CD4-positive, alpha-beta T cell treated with Interleukin-4 for 4 hours (primary cell): ENCODE measurements around the gene SNORC.

ENCODE experiments used
- DNase-seq: peaks from one replicate; pipeline ENCODE4 v3.0.0-alpha.2; 2020

Gene SNORC

GRCh38 chr2:232870766-232871371 lies 805 bp downstream of the SNORC start:
- DNase-seq, result no peak

- DNase-seq, result no peak
Observed at GRCh38 chr2:232871418-232871834, 1.4 kb downstream of the SNORC start.

GRCh38 chr2:232871835-232872736 lies 2.0 kb downstream of the SNORC start:
- DNase-seq, result no peak

DNA sequence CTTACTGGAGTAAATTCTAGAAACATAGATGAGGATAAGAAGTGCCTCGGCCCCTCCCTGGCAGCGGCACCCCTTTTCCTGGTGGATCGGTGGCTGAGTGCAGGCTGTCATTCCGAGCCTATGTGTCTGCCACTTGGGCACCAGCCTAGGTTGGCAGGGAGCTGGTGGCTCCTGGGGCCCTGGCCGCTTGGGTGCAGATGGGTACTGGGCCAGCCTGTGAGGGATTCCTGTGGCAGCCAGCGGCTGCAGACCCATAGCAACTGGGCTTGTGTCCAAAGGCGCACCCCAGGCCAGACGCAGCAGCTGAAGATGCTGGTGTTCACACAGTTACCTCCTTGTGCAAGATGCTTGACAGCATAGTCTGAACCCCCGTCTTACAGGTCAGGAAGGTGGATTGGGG lies 2.8 kb downstream of the SNORC start:
- no peak for DNase-seq

DNA sequence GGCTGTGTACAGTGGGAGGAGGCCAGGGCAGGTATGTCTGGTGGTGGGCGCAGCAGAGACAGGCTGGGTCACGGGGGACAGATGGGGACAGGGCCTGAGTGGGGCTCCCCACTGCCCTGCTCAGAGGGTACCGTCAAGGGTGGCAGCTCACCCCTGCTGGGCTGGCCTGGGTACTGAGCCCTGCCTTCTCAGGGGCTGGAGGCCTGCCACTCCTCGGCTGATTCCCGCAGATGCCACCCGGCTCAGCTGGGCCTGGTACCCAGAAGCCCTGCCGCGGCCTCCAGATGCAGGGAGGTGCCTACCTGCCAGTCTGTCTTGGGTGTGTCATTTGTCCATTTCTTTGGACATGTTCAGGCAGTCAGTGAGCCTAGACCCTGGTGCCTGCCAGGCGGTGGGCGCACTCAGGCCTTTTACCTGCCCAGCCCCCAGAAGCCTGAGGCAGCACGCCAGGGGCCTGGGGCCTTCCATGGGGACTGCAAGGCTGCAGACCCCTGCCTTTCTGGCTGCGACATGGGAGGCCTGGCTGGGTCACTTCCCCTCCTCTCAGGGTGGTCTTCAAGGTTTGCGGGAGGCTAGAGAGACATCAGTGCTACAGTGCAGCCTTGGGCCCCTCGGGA lies 3.3 kb downstream of the SNORC start:
- no peak for DNase-seq

DNA sequence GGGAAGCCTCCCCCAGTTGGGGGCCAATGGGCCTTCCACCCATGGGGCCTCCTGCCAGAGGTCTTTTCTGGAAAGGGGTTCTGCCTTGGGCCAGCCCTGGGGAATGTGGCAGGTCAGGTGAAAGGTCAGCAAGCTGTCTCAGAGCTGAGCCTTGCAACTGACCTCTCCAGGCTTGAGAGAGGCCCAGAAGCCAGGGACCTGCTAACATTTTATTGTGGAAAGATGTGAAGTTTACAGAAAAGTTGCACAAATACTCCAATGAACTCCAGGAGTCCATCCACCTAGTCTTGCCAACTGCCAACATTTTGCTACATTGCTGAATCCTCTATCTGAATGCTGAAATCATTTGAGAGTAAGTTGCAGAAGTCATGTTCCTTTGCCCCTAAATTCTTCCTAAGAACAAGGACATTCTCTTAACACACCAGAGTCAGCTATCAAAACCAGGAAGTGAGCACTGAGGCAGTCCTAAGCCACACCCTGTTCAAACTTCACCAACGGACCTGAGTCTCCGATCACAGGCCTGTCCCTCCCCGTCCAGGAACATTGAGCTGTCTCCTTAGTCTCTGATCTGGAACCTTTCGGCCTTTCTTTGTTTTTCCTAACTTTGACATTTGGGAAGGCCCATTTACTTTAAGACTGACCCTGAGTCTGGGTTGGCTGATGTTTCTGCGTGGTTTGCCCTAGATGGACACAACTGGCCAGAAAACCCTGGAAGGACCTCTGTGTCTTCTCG lies 4.0 kb downstream of the SNORC start:
- no peak for DNase-seq

GRCh38 chr2:232874677-232875223 lies 4.7 kb downstream of the SNORC start:
- no peak for DNase-seq

DNA sequence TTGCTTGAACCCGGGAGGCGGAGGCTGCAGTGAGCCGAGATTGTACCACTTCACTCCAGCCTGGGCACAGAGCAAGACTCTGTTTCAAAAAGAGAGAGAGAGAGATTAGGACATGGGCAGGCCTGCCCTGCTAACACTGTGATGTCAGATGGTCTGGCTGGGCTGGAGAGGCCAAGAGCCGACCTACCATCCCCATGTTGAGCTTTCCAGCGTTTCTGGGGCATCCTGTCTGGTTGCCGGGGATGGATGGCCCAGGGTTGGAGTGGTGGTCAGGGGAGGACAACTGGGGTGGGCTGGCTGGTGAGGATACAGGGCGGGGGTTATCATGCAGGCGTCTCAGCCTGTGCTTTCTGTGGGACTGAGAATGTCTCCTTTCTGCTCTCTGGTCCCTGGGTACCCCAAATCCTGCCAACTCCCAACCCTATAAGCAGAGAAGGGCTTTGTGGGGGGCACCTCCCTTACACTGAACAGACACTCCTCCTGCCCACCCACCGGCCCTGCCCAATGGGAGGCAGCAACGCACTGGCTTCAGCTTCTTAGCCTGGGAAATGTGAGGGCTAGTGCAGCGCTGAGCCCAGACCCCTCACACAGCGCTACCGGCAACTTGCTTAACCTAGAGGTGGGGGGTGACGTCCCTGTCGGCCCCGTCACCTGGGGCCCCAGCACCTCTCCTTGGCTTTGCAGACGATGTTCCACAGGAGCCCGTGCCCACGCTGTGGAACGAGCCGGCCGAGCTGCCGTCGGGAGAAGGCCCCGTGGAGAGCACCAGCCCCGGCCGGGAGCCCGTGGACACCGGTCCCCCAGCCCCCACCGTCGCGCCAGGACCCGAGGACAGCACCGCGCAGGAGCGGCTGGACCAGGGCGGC lies 5.4 kb downstream of the SNORC start:
- DNase-seq, result no peak

GRCh38 chr2:232876161-232876977 lies 6.3 kb downstream of the SNORC start:
- peak; percentile 6 for DNase-seq

DNA sequence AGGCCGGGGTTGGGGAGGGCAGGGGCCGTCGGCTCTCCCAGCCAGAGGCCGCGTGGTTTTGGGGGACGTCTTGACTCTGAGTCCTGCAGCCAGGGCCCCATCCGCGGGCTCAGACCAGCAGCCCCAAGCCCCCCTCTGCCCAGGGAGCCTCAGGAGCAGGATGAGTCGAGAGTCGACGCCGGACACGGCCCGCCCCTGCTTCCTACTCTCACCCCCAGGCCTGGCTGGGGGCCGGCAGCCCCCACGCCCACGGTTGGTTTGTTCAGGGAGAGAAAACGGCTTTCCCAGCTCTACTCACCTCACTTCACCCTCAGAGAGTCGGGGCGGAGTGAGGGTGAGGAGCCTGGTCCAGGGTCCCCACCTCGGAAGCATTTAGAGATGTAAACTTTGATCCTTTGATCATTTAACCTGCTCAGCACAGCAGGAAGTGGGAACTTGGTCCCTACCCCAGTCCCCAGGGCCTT lies 6.9 kb downstream of the SNORC start:
- DNase-seq, result no peak

- no peak for DNase-seq
Observed at GRCh38 chr2:232877940-232878511, 8.0 kb downstream of the SNORC start.

GRCh38 chr2:232878855-232879617 lies 9.0 kb downstream of the SNORC start:
- DNase-seq, result no peak

DNA sequence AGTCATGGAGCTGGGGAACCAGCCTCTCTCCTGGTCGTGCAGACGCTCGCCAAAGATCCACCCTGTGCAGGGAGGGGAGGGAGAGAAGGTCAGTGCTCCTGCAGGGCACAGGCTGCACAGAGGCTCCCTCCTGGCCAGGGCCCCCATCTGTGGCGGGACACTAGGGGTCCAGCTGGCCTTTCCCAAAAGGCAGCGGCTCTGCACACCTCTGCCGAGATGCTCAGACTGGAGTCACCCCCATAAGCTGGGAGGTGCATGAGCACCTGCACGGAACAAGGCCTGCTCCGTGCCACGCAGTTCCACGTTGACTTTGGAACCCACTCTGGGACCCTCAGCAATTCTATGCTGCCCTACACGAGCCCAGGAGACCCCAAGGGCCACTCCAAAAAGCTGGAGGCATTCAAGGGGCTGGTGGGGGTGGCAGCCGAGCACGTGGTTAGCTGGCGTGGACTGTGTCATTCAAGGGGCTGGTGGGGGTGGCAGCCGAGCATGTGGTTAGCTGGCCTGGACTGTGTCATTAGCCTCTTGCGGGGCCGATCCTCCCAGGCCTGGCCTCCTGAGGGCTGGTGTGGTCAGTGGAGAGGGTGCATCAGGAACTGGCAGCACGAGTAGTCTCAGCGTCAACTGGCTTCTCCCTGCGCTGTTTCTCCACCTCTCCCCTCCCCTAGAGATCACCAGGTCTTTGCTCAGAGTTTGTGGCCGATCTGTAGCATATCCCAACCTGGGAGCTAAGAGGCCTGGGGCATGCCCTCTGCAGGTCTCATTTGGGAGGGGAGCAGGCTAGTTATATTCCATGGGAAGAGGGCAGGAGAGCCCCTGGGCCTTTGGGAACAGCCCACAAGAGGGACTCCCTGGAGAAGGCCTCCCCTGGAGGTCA lies 9.8 kb downstream of the SNORC start:
- DNase-seq, result no peak

DNA sequence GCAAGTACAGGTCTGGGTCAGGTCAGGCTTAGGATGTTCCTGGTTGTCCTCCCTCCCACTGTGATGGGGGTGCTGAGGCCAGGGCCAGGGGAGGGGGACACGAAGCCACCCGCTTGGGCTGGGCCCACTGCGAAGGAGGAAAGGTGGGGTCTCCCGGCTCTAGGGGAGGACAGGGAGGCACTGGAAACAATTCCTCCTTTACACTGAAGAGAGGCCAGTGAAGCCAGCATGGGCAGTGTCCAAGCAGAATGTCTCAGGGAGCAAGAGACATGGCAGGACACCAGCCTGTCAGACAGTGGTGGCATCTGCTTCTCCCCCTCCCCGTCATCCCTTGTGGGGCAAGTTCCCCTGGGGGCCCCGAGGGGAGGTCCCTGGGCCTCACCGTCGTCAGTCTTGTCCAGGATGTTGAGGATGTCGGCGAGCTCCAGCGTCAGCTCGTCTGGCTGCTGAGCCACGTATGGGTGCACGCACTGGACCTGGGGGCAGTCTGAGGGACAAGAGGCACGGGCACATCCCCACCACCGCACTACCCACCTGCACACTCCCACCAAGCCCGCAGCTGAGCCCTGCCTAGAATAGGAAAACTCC lies 10.8 kb downstream of the SNORC start:
- DNase-seq, result no peak

- DNase-seq, result no peak
Observed at GRCh38 chr2:232882085-232882484, 12.0 kb downstream of the SNORC start.

GRCh38 chr2:232882505-232883115 lies 12.5 kb downstream of the SNORC start:
- no peak for DNase-seq

GRCh38 chr2:232883116-232883721 lies 13.2 kb downstream of the SNORC start:
- no peak for DNase-seq
